Memory B cell (primary cell): ENCODE measurements around the gene ITGB1BP2.
A peak's percentile ranks its signal among the peaks of the same experiment; 100 is the strongest.
"Not testable (repeated sequence)": the region's sequence is repeated elsewhere in the genome, so short reads cannot be mapped to it uniquely, and the experiment has no call there.

ENCODE experiments used
- ATAC-seq: fragments of 150-1000 bp; cut with Tn5 transposase; 2 replicates; pipeline ENCODE4 v1.10.0; 2021; ENCODE audit warnings: low read depth, mild to moderate bottlenecking, moderate library complexity
- DNase-seq, 2 donors: peaks; one replicate each; pipeline ENCODE4 v3.0.0; 2022; ENCODE audit warnings: low spot score in 2 of 2
- H3K27ac Mint-ChIP-seq: one replicate; pipeline ENCODE4 v1.8.0; 2022; ENCODE audit warnings: mild to moderate bottlenecking, moderate library complexity, mixed read lengths
- H3K27me3 Mint-ChIP-seq: one replicate; pipeline ENCODE4 v1.8.0; 2022; ENCODE audit warnings: mixed read lengths
- H3K36me3 Mint-ChIP-seq: one replicate; pipeline ENCODE4 v1.8.0; 2022; ENCODE audit warnings: mild to moderate bottlenecking, mixed read lengths
- H3K4me1 Mint-ChIP-seq: one replicate; pipeline ENCODE4 v1.8.0; 2022; ENCODE audit warnings: mixed read lengths
- H3K4me3 Mint-ChIP-seq: one replicate; pipeline ENCODE4 v1.8.0; 2022; ENCODE audit warnings: mild to moderate bottlenecking, moderate library complexity, mixed read lengths
- H3K9me3 Mint-ChIP-seq: one replicate; pipeline ENCODE4 v1.8.0; 2022; ENCODE audit warnings: mixed read lengths

Gene ITGB1BP2

GRCh38 chrX:71301195-71301924, at the start of gene ITGB1BP2:
Gene ITGB1BP2, plus strand, starts transcription at chrX:71301750. Its CDS starts 57 bp downstream, at chrX:71301807.
- Mint-ChIP-seq H3K36me3 (peaks cover 9% of the 10 kb centered on the region), H3K4me3 (no peak within 1 kb of the TSS), H3K27ac (no peak within 1 kb of the TSS), H3K9me3 (no peaks in the 10 kb centered on the region), H3K27me3 (no peaks in the 10 kb centered on the region), H3K4me1 (no peaks in the 10 kb centered on the region)
- DNase-seq (no peak), ATAC-seq (no peak)

GRCh38 chrX:71252221-71252620, 49.3 kb upstream of the ITGB1BP2 start:
- Mint-ChIP-seq H3K4me1 (peaks cover 15% of the 10 kb centered on the region), H3K36me3 (peaks cover 11% of the 10 kb centered on the region), H3K27ac (no peak overlapping the region), H3K4me3 (no peak overlapping the region), H3K27me3 (no peaks in the 10 kb centered on the region), H3K9me3 (no peaks in the 10 kb centered on the region)
- no peak for DNase-seq
- no peak for ATAC-seq

- no peaks in the 10 kb centered on the region for H3K27me3 Mint-ChIP-seq
- H3K9me3 Mint-ChIP-seq: no peaks in the 10 kb centered on the region
- H3K36me3 Mint-ChIP-seq: peaks cover 6% of the 10 kb centered on the region
- peak overlapping the region; percentile 95 for H3K27ac Mint-ChIP-seq
- peaks cover 15% of the 10 kb centered on the region for H3K4me1 Mint-ChIP-seq
- DNase-seq (peak; percentile 3 to 32), ATAC-seq (no peak)
- peak overlapping the region; percentile 99 for H3K4me3 Mint-ChIP-seq
These were observed 48.1 kb upstream of the ITGB1BP2 start for GRCh38 chrX:71253253-71254091.

- Mint-ChIP-seq H3K4me3 (peak within 1 kb of the TSS; percentile 99), H3K4me1 (peaks cover 15% of the 10 kb centered on the region), H3K27ac (peak within 1 kb of the TSS; percentile 95), H3K9me3 (no peaks in the 10 kb centered on the region), H3K27me3 (no peaks in the 10 kb centered on the region), H3K36me3 (peaks cover 3% of the 10 kb centered on the region)
- peak; percentile 85 for ATAC-seq
- peak; percentile 58 to 66 for DNase-seq
These were observed 47.2 kb upstream of the ITGB1BP2 start, which contains the start of gene ZMYM3 for GRCh38 chrX:71254092-71254963. Gene ZMYM3, minus strand, starts transcription at chrX:71254140. Its CDS starts 885 bp downstream, at chrX:71253255.

- ATAC-seq (no peak), DNase-seq (no peak)
- no peaks in the 10 kb centered on the region for H3K27me3 Mint-ChIP-seq
- H3K4me3 Mint-ChIP-seq: peak overlapping the region; percentile 99
- H3K36me3 Mint-ChIP-seq: peaks cover 3% of the 10 kb centered on the region
- H3K9me3 Mint-ChIP-seq: no peaks in the 10 kb centered on the region
- H3K27ac Mint-ChIP-seq: peak overlapping the region; percentile 95
- H3K4me1 Mint-ChIP-seq: peaks cover 15% of the 10 kb centered on the region
These were observed 45.5 kb upstream of the ITGB1BP2 start for GRCh38 chrX:71256051-71256450.

GRCh38 chrX:71256856-71257255, 44.7 kb upstream of the ITGB1BP2 start:
- no peaks in the 10 kb centered on the region for H3K27me3 Mint-ChIP-seq
- no peak for ATAC-seq
- H3K27ac Mint-ChIP-seq: no peak overlapping the region
- no peak for DNase-seq
- no peak overlapping the region for H3K4me3 Mint-ChIP-seq
- no peaks in the 10 kb centered on the region for H3K9me3 Mint-ChIP-seq
- H3K36me3 Mint-ChIP-seq: peaks cover 3% of the 10 kb centered on the region
- H3K4me1 Mint-ChIP-seq: peaks cover 15% of the 10 kb centered on the region

- DNase-seq, H3K4me3 Mint-ChIP-seq, H3K4me1 Mint-ChIP-seq, H3K36me3 Mint-ChIP-seq, ATAC-seq, H3K9me3 Mint-ChIP-seq, H3K27ac Mint-ChIP-seq, H3K27me3 Mint-ChIP-seq: not testable (repeated sequence)
These were observed 32.9 kb upstream of the ITGB1BP2 start for GRCh38 chrX:71268624-71269023.

GRCh38 chrX:71269801-71270395, 31.7 kb upstream of the ITGB1BP2 start:
- Mint-ChIP-seq H3K4me1 (no peaks in the 10 kb centered on the region), H3K36me3 (peaks cover 2% of the 10 kb centered on the region), H3K27me3 (no peaks in the 10 kb centered on the region), H3K27ac (no peak overlapping the region), H3K9me3 (no peaks in the 10 kb centered on the region), H3K4me3 (no peak overlapping the region)
- DNase-seq (no peak), ATAC-seq (no peak)

GRCh38 chrX:71272313-71272712, 29.2 kb upstream of the ITGB1BP2 start:
- not testable (repeated sequence) for H3K27me3 Mint-ChIP-seq, H3K4me3 Mint-ChIP-seq, ATAC-seq, H3K27ac Mint-ChIP-seq, H3K4me1 Mint-ChIP-seq, H3K9me3 Mint-ChIP-seq, DNase-seq, H3K36me3 Mint-ChIP-seq

- H3K36me3 Mint-ChIP-seq, H3K9me3 Mint-ChIP-seq, H3K4me3 Mint-ChIP-seq, ATAC-seq, DNase-seq, H3K27me3 Mint-ChIP-seq, H3K27ac Mint-ChIP-seq, H3K4me1 Mint-ChIP-seq: not testable (repeated sequence)
These were observed 20.2 kb upstream of the ITGB1BP2 start for GRCh38 chrX:71281300-71281699.

GRCh38 chrX:71282514-71283402, 18.8 kb upstream of the ITGB1BP2 start:
- H3K36me3 Mint-ChIP-seq: no peaks in the 10 kb centered on the region

GRCh38 chrX:71283403-71284143, 18.0 kb upstream of the ITGB1BP2 start, which contains the start of gene NONO:
Gene NONO, plus strand, starts transcription at chrX:71283635. Its CDS starts 7,003 bp downstream, at chrX:71290638.
- Mint-ChIP-seq H3K4me3 (peak within 1 kb of the TSS; percentile 95), H3K36me3 (no peaks in the 10 kb centered on the region), H3K27me3 (peaks cover 2% of the 10 kb centered on the region), H3K9me3 (no peaks in the 10 kb centered on the region), H3K27ac (peak within 1 kb of the TSS; percentile 99), H3K4me1 (peaks cover 7% of the 10 kb centered on the region)
- ATAC-seq (peak; percentile 83), DNase-seq (peak; percentile 67 to 83)

More at GRCh38 chrX:71282514-71283402, 18.8 kb upstream of the ITGB1BP2 start:
- Mint-ChIP-seq H3K9me3 (no peaks in the 10 kb centered on the region), H3K4me1 (peaks cover 7% of the 10 kb centered on the region), H3K4me3 (peak overlapping the region; percentile 95), H3K27me3 (peaks cover 2% of the 10 kb centered on the region), H3K27ac (peak overlapping the region; percentile 99)
- ATAC-seq (peak; percentile 34), DNase-seq (no peak)
